ENCODE data around the gene RAB36. TPM values are rescaled to one million over a fixed set of nuclear protein-coding genes. Genes with fewer than 3 reads are reported as not detected.
A peak's percentile ranks its signal among the peaks of the same experiment; 100 is the strongest.

The RAB36 gene
- total and polyA plus RNA-seq, 9 of the 15 experiments (the other 6 are each of a cell fraction or from before 2014, with no cell fraction given) = 0.04 to 0.50 (median 0.08) TPM; not detected in 3

DNA sequence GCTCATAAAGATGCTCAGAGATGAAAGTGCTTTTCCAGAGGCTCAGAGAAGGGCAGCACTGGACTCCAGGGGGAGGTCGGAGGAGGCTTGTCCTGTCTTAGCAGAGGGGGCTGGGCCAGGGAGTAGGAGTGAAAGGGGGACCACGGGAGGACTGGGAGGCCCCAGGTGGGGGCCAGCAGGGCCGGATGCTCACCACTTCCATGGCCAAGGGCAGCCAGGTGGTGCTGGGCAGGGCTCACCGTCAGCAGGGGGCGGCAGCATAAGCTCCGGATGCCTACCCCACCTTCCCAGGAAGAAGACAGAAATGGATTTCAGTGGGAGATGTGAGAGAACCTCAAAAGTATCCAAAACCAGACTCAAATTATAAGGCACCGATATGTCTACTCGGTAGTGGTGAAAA is 11.0 kb downstream of the RAB36 start (continued):
- TF ChIP-seq RERE (CRISPR knock-in tag; IDR thresholded peaks at IDR 0.05; ENCODE audit: borderline replicate concordance) (no peak), FOXJ2 (tag; IDR thresholded peaks at IDR 0.05) (no peak), CREB3L1 (IDR thresholded peaks at IDR 0.05; ENCODE audit: borderline replicate concordance, low read depth) (no peak), EP300 (IDR thresholded peaks at IDR 0.05; ENCODE audit: low read length) (0 out of 2 replicates have a peak, but pooled peaks have one; percentile 11), ADNP (tag; IDR thresholded peaks at IDR 0.05) (no peak), ZNF282 (CRISPR knock-in tag; IDR thresholded peaks at IDR 0.05) (no peak), RBM17 (IDR thresholded peaks at IDR 0.05; ENCODE audit: borderline replicate concordance, low read depth, low read length) (no peak), CTCF (IDR thresholded peaks at IDR 0.05 in 2 of 3, conservative IDR thresholded peaks at IDR 0.05 in 1 of 3; ENCODE audit: insufficient read depth in 2 of 3, low read depth in 1 of 3, low read length in 3 of 3) (peak in 1 of 3 experiments; percentile 75; a peak in 2 of 6 replicates), PTBP1 (IDR thresholded peaks at IDR 0.05; ENCODE audit: low read depth, low read length) (no peak), RNF2 (IDR thresholded peaks at IDR 0.05) (no peak), ZBTB26 (CRISPR knock-in tag; IDR thresholded peaks at IDR 0.05) (no peak), TAL1 (IDR thresholded peaks at IDR 0.05) (no peak)
- TF ChIP-seq, protein P1, sequence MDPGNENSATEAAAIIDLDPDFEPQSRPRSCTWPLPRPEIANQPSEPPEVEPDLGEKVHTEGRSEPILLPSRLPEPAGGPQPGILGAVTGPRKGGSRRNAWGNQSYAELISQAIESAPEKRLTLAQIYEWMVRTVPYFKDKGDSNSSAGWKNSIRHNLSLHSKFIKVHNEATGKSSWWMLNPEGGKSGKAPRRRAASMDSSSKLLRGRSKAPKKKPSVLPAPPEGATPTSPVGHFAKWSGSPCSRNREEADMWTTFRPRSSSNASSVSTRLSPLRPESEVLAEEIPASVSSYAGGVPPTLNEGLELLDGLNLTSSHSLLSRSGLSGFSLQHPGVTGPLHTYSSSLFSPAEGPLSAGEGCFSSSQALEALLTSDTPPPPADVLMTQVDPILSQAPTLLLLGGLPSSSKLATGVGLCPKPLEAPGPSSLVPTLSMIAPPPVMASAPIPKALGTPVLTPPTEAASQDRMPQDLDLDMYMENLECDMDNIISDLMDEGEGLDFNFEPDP (CRISPR knock-in tag; IDR thresholded peaks at IDR 0.05) = no peak
- TF ChIP-seq, protein P2, sequence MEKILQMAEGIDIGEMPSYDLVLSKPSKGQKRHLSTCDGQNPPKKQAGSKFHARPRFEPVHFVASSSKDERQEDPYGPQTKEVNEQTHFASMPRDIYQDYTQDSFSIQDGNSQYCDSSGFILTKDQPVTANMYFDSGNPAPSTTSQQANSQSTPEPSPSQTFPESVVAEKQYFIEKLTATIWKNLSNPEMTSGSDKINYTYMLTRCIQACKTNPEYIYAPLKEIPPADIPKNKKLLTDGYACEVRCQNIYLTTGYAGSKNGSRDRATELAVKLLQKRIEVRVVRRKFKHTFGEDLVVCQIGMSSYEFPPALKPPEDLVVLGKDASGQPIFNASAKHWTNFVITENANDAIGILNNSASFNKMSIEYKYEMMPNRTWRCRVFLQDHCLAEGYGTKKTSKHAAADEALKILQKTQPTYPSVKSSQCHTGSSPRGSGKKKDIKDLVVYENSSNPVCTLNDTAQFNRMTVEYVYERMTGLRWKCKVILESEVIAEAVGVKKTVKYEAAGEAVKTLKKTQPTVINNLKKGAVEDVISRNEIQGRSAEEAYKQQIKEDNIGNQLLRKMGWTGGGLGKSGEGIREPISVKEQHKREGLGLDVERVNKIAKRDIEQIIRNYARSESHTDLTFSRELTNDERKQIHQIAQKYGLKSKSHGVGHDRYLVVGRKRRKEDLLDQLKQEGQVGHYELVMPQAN (IDR thresholded peaks at IDR 0.05; ENCODE audit: borderline replicate concordance) = no peak

All from K562 (cell line).